Measurements from ENCODE around the gene LTBP1.

GRCh38 chr2:33141476-33141875, 194.7 kb downstream of the LTBP1 start:
- TF ChIP-seq POLR2A (IDR thresholded peaks at IDR 0.05; ENCODE audit: insufficient read depth in 1 of 2, low read depth in 2 of 2, low read length in 2 of 2) (no peak), ETS1 (CRISPR knock-in tag; IDR thresholded peaks at IDR 0.05) (no peak), MZF1 (CRISPR knock-in tag; IDR thresholded peaks at IDR 0.05; ENCODE audit: borderline replicate concordance) (no peak), RFX5 (IDR thresholded peaks at IDR 0.05; ENCODE audit: low read depth, low read length) (no peak), EZH2 (conservative IDR thresholded peaks at IDR 0.05; ENCODE audit: low read depth, low read length) (no peak), ATF2 (CRISPR knock-in tag; IDR thresholded peaks at IDR 0.05) (no peak), CTCF (CRISPR knock-in tag; IDR thresholded peaks at IDR 0.05) (no peak), ZNF790 (CRISPR knock-in tag; IDR thresholded peaks at IDR 0.05; ENCODE audit: borderline replicate concordance) (no peak), GMEB1 (CRISPR knock-in tag; IDR thresholded peaks at IDR 0.05; ENCODE audit: borderline replicate concordance) (no peak), ZBTB20 (CRISPR knock-in tag; IDR thresholded peaks at IDR 0.05; ENCODE audit: borderline replicate concordance, low read depth) (no peak), ZBTB37 (CRISPR knock-in tag; IDR thresholded peaks at IDR 0.05) (no peak), ZBTB21 (CRISPR knock-in tag; IDR thresholded peaks at IDR 0.05) (no peak), CHD4 (IDR thresholded peaks at IDR 0.05; ENCODE audit: borderline replicate concordance, low read length) (no peak), BCL6 (CRISPR knock-in tag; IDR thresholded peaks at IDR 0.05) (no peak)

All from HepG2 (cell line).